ENCODE results near the gene MOSMO. TPM values are rescaled to one million over a fixed set of nuclear protein-coding genes. Genes with fewer than 3 reads are reported as not detected.

MOSMO gene
- total and polyA plus RNA-seq, 4 donors = 3.4 to 19.6 (median 13.6) TPM

DNA sequence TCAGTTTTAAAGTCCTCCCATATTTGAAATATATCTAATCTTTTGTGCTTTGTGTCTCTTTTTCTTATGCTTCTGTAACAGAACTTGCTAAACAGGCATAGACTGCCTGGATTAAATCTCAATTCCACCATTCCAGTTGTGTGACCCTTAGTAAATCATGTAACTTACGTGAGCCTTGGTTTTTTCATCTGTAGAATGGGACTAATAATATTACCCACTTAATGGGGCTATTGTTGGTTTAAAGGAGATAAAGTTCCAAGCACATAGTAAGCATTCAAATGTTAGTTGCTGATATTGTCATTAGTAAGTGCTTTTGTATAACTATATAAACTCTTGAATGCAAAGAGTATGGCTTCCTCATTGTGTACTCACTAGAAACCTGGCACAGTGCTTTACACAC is 78.5 kb downstream of the MOSMO start:
- DNase-seq (no peak), ATAC-seq (ENCODE audit: low FRiP score) (no peak)
- WGBS, 2 donors = 97 to 100% methylated on average over 1 of the region's 1 CpG
- Histone ChIP-seq H3K27me3 (ENCODE audit: control insufficient read depth in 1 of 2, insufficient read depth in 2 of 2, low read length in 1 of 2) (no peaks in the 10 kb centered on the region), H3K36me3 (ENCODE audit: control insufficient read depth in 1 of 2, insufficient read depth in 2 of 2, low read length in 1 of 2) (peaks cover 0 to 3% of the 10 kb centered on the region in 2 donors), H3K27ac (ENCODE audit: low read depth in 1 of 2, low read length in 2 of 2) (no peak overlapping the region), H3K4me1 (ENCODE audit: control insufficient read depth in 1 of 2, insufficient read depth in 2 of 2, low read length in 2 of 2) (no peaks in the 10 kb centered on the region), H3K9me3 (ENCODE audit: control insufficient read depth, low read length) (no peaks in the 10 kb centered on the region), H3K4me3 (ENCODE audit: low read length in 2 of 2) (no peak overlapping the region)
- intact Hi-C loops (cut with DNase I) = no loop called here

DNA sequence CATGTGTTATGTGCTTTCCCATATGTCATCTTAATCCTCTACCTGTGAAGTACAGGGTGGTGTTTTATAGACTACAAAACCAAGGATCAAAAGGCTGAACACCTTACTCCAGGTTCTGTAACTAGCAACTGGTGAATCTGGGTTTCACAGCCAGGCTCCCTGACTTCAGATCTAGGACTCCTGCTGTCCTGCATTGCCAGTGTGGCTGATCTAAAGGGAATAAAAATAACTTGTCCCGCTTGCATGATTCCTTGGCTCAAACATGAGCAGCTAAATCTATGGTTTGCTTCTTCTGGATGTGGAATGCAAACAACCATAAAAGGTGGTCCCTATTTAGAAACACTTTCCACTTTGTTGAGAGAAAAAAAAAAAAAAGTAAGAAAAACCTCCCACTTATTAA is 80.7 kb downstream of the MOSMO start:
- no peaks in the 10 kb centered on the region for H3K27me3 ChIP-seq (ENCODE audit: control insufficient read depth in 1 of 2, insufficient read depth in 2 of 2, low read length in 1 of 2)
- no peak overlapping the region for H3K27ac ChIP-seq (ENCODE audit: low read depth in 1 of 2, low read length in 2 of 2)
- intact Hi-C loops (cut with DNase I) = no loop called here
- 25 to 50% methylated on average over 1 of the region's 1 CpG for WGBS, 2 donors
- ATAC-seq (ENCODE audit: low FRiP score) (no peak), DNase-seq (no peak)
- no peaks in the 10 kb centered on the region for H3K4me1 ChIP-seq (ENCODE audit: control insufficient read depth in 1 of 2, insufficient read depth in 2 of 2, low read length in 2 of 2)
- H3K9me3 ChIP-seq (ENCODE audit: control insufficient read depth, low read length) = no peaks in the 10 kb centered on the region
- H3K4me3 ChIP-seq (ENCODE audit: low read length in 2 of 2) = no peak overlapping the region
- peaks cover 0 to 1% of the 10 kb centered on the region in 2 donors for H3K36me3 ChIP-seq (ENCODE audit: control insufficient read depth in 1 of 2, insufficient read depth in 2 of 2, low read length in 1 of 2)

DNA sequence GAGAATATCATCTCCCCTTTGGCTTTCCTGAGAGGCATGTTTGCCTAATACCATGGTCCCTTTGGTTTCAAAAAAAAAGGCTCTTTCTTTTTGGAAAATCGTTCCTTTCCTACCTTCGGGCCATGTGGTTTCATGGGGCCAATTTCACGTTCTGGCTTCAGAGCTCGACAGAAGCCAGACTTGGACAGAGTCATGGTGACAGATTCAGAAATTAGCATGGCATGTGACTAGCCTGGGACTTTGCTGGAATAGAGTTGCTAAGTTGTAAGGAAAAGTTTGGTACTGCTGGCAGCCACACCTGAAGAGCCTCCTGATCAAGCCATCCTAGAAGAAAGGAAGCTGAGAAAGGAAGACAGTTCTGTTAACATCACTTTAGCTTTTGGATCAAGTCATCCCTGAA is 82.0 kb downstream of the MOSMO start:
- ATAC-seq (ENCODE audit: low FRiP score) = no peak
- Histone ChIP-seq H3K4me1 (ENCODE audit: control insufficient read depth in 1 of 2, insufficient read depth in 2 of 2, low read length in 2 of 2) (no peaks in the 10 kb centered on the region), H3K36me3 (ENCODE audit: control insufficient read depth in 1 of 2, insufficient read depth in 2 of 2, low read length in 1 of 2) (no peaks in the 10 kb centered on the region), H3K27ac (ENCODE audit: low read depth in 1 of 2, low read length in 2 of 2) (no peak overlapping the region), H3K9me3 (ENCODE audit: control insufficient read depth, low read length) (no peaks in the 10 kb centered on the region), H3K4me3 (ENCODE audit: low read length in 2 of 2) (no peak overlapping the region), H3K27me3 (ENCODE audit: control insufficient read depth in 1 of 2, insufficient read depth in 2 of 2, low read length in 1 of 2) (no peaks in the 10 kb centered on the region)
- 65 to 80% methylated on average over 4 of the region's 4 CpGs for WGBS, 2 donors
- DNase-seq = no peak
- intact Hi-C loops (cut with DNase I) = no loop called here

DNA sequence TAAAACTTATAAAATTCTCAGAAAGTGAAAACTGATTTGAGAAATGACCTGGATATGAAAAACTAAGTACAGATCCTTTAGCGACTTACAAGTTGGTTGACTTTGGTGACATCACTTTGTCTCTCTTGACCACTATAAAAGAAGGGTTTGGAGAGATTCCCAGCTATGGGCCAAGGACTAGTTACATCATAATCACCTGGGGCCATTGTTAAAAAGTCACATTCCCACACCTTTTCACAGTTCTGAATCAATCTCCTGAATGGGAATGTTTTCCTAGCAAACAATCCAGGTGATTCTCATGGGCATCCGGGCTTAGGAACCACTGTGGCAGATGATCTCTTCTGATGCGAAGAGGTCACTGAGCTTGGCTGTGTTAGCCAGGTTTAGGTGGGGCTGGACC is 83.8 kb downstream of the MOSMO start:
- H3K27ac ChIP-seq (ENCODE audit: low read depth in 1 of 2, low read length in 2 of 2) = no peak overlapping the region
- H3K36me3 ChIP-seq (ENCODE audit: control insufficient read depth in 1 of 2, insufficient read depth in 2 of 2, low read length in 1 of 2) = no peaks in the 10 kb centered on the region
- no peak for ATAC-seq (ENCODE audit: low FRiP score)
- 90 to 91% methylated on average over 3 of the region's 3 CpGs for WGBS, 2 donors
- H3K9me3 ChIP-seq (ENCODE audit: control insufficient read depth, low read length) = no peaks in the 10 kb centered on the region
- H3K27me3 ChIP-seq (ENCODE audit: control insufficient read depth in 1 of 2, insufficient read depth in 2 of 2, low read length in 1 of 2) = peaks cover 0 to 2% of the 10 kb centered on the region in 2 donors
- no peak overlapping the region for H3K4me3 ChIP-seq (ENCODE audit: low read length in 2 of 2)
- DNase-seq = no peak
- no peaks in the 10 kb centered on the region for H3K4me1 ChIP-seq (ENCODE audit: control insufficient read depth in 1 of 2, insufficient read depth in 2 of 2, low read length in 2 of 2)
- intact Hi-C loops (cut with DNase I) = no loop called here

DNA sequence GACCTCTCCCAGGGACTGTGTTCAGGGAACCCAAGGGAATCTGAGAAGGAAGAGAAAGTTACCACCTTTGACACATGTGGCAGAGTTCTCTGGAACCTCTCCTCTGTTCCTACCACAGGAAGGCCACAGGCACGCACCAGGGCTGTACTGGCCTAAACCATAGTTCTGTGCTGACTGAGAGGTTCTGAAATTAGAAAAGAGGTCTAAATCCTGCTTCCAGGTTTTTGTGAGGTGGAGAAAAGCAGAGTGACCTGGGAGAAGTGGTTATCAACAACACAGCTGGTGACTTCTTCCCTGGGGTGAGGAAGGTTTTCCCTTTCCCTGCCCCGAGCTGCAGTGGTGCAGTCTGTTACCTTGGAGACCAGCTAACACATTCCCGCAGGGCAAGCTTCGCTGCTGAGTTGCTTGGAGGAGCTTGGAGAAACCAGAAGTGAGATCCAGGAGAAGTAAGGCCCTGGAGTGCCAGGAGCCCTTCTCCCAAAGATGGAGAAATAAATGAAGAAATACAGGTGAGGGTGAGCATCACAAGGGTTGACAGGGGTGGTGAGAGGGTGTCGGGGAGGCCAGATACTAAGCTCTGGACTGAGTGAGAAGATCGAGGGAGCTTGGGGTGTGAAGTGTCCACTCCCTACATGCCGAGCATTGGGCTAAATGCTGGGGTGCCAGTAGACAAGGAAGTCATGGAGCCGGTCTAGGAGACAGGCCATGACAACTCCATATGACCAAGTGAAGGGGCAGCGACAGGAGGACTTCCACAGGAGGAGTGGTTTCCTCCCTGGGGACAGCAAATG is 84.4 kb downstream of the MOSMO start, which contains the start of gene VWA3A:
TSS of gene VWA3A (plus strand) at position 399 of the 791 bp plus-strand sequence. CDS start at position 496, 97 bp downstream.
- no peak within 1 kb of the TSS for H3K27ac ChIP-seq (ENCODE audit: low read depth in 1 of 2, low read length in 2 of 2)
- ATAC-seq (ENCODE audit: low FRiP score) (no peak), DNase-seq (no peak)
- intact Hi-C loops (cut with DNase I) = no loop called here
- H3K27me3 ChIP-seq (ENCODE audit: control insufficient read depth in 1 of 2, insufficient read depth in 2 of 2, low read length in 1 of 2) = peaks cover 0 to 2% of the 10 kb centered on the region in 2 donors
- H3K36me3 ChIP-seq (ENCODE audit: control insufficient read depth in 1 of 2, insufficient read depth in 2 of 2, low read length in 1 of 2) = no peaks in the 10 kb centered on the region
- H3K4me3 ChIP-seq (ENCODE audit: low read length in 2 of 2) = no peak within 1 kb of the TSS
- 46% methylated on average over 9 of the region's 9 CpGs for WGBS, 2 donors
- H3K4me1 ChIP-seq (ENCODE audit: control insufficient read depth in 1 of 2, insufficient read depth in 2 of 2, low read length in 2 of 2) = no peaks in the 10 kb centered on the region
- no peaks in the 10 kb centered on the region for H3K9me3 ChIP-seq (ENCODE audit: control insufficient read depth, low read length)

DNA sequence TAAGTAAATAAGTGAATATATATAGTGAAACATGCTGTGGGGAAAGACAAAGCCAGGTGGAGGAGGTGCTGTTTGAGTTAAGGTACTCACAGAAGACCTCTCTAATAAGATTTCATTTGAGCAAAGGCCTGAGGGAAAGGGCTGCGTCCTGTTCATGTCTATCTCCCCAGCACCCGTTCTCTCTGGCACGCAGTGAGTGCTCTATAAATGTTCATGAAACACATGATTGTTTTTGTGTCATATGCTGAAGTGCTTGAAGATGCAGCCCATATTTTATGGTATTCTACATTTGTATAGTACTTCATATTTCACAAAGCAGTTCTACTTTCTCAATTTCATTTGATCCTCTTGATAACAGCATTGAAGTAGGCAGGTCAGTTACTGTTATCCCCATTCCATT is 85.4 kb downstream of the MOSMO start:
- Histone ChIP-seq H3K27me3 (ENCODE audit: control insufficient read depth in 1 of 2, insufficient read depth in 2 of 2, low read length in 1 of 2) (peaks cover 0 to 2% of the 10 kb centered on the region in 2 donors), H3K27ac (ENCODE audit: low read depth in 1 of 2, low read length in 2 of 2) (no peak overlapping the region), H3K9me3 (ENCODE audit: control insufficient read depth, low read length) (no peaks in the 10 kb centered on the region), H3K36me3 (ENCODE audit: control insufficient read depth in 1 of 2, insufficient read depth in 2 of 2, low read length in 1 of 2) (no peaks in the 10 kb centered on the region), H3K4me3 (ENCODE audit: low read length in 2 of 2) (no peak overlapping the region), H3K4me1 (ENCODE audit: control insufficient read depth in 1 of 2, insufficient read depth in 2 of 2, low read length in 2 of 2) (no peaks in the 10 kb centered on the region)
- DNase-seq = no peak
- ATAC-seq (ENCODE audit: low FRiP score) = no peak
- intact Hi-C loops (cut with DNase I) = no loop called here
- 86 to 90% methylated on average over 3 of the region's 3 CpGs for WGBS, 2 donors

DNA sequence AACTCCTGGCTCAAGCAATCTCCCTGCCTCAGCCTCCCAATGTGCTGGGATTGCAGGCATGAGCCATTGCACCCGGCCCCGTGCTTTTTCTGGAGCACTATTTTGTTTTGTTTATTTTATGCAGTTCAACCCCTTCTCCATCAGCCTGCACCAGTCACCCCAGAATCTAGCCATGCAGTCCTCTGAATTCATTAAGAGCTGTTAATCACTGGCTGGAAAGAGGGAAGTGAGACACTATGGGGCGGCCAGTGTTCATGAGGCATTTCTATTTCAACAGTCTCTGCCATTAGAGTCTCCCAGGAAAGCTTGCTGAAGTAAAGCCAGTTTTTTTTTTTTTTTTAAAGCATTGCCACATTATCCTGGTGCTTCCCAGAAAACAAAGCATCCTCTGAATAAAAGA is 86.1 kb downstream of the MOSMO start:
- Histone ChIP-seq H3K27ac (ENCODE audit: low read depth in 1 of 2, low read length in 2 of 2) (no peak overlapping the region), H3K36me3 (ENCODE audit: control insufficient read depth in 1 of 2, insufficient read depth in 2 of 2, low read length in 1 of 2) (no peaks in the 10 kb centered on the region), H3K9me3 (ENCODE audit: control insufficient read depth, low read length) (no peaks in the 10 kb centered on the region), H3K4me3 (ENCODE audit: low read length in 2 of 2) (no peak overlapping the region), H3K4me1 (ENCODE audit: control insufficient read depth in 1 of 2, insufficient read depth in 2 of 2, low read length in 2 of 2) (no peaks in the 10 kb centered on the region), H3K27me3 (ENCODE audit: control insufficient read depth in 1 of 2, insufficient read depth in 2 of 2, low read length in 1 of 2) (peaks cover 0 to 2% of the 10 kb centered on the region in 2 donors)
- intact Hi-C loops (cut with DNase I) = no loop called here
- DNase-seq (no peak), ATAC-seq (ENCODE audit: low FRiP score) (no peak)
- 57 to 63% methylated on average over 3 of the region's 3 CpGs for WGBS, 2 donors

DNA sequence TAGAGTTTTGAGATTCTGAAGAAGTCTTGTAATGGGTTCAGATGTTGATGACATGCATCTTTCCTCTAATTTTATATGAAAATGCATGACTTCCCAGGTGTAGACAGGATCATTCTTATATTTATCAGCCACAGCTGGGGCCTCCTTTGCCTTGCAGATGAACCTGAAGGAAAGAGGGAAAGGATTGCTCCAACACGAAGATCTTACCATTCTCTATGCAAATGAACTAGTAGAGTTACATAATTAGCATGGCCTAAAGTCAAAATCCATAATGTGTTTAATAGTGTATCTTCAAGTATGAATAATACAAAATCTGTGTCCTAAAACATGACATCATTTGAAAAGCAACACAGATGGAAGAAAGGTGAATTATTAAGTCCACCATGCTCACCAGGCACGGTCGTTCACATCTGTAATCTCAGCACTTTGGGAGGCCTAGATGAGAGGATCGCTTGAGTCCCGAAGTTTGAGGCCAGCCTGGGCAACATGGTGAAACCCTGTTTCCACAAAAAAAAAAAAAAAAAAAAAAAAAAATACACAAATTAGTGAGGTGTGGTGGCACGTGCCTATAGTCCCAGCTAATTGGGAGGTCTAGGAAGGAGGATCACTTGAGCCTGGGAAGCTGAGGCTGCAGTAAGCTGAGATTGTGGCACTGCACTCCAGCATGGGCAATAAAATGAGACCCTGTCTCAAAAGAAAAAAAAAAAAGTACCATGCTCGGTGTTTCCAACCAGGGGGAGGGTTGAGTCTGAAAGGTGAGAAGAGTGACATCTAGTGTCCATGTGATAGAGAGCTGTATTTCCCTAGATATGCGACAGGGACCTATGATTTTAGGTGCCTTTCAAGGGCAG is 90.7 kb downstream of the MOSMO start:
- H3K4me1 ChIP-seq (ENCODE audit: control insufficient read depth in 1 of 2, insufficient read depth in 2 of 2, low read length in 2 of 2) = no peaks in the 10 kb centered on the region
- H3K27ac ChIP-seq (ENCODE audit: low read depth in 1 of 2, low read length in 2 of 2) = no peak overlapping the region
- intact Hi-C loops (cut with DNase I) = no loop called here
- peaks cover 0 to 2% of the 10 kb centered on the region in 2 donors for H3K27me3 ChIP-seq (ENCODE audit: control insufficient read depth in 1 of 2, insufficient read depth in 2 of 2, low read length in 1 of 2)
- 50 to 53% methylated on average over 8 of the region's 8 CpGs for WGBS, 2 donors
- DNase-seq (no peak), ATAC-seq (ENCODE audit: low FRiP score) (no peak)
- no peaks in the 10 kb centered on the region for H3K36me3 ChIP-seq (ENCODE audit: control insufficient read depth in 1 of 2, insufficient read depth in 2 of 2, low read length in 1 of 2)
- H3K9me3 ChIP-seq (ENCODE audit: control insufficient read depth, low read length) = no peaks in the 10 kb centered on the region
- no peak overlapping the region for H3K4me3 ChIP-seq (ENCODE audit: low read length in 2 of 2)
